GM23248 (cell line): Measurements from ENCODE around the gene TMEM17. TPM values are rescaled to one million over a fixed set of nuclear protein-coding genes. Genes with fewer than 3 reads are reported as not detected.

ENCODE experiments used
- DNase-seq: peaks from one replicate; pipeline ENCODE4 v3.0.0-alpha.2; 2015
- H2AFZ ChIP-seq: fragments of 200-600 bp; sonication (generic); 2 replicates; pipeline ENCODE4 v1.6.1; 2016; ENCODE audit warnings: antibody characterized with exemption
- H3F3A ChIP-seq: fragments of 200-600 bp; sonication (generic); 2 replicates; pipeline ENCODE4 v1.6.1; 2016; ENCODE audit warnings: mild to moderate bottlenecking, antibody characterized with exemption, mixed run types; ENCODE audit not compliant: insufficient read depth
- H3K27ac ChIP-seq: fragments of 200-600 bp; sonication (generic); 2 replicates; pipeline ENCODE4 v1.5.1; 2016; ENCODE audit warnings: mild to moderate bottlenecking
- H3K27me3 ChIP-seq: fragments of 200-600 bp; sonication (generic); replicated peaks from 2 replicates; pipeline ENCODE4 v1.6.1; 2016; ENCODE audit warnings: mild to moderate bottlenecking; ENCODE audit not compliant: insufficient read depth
- H3K36me3 ChIP-seq: fragments of 200-600 bp; sonication (generic); 2 replicates; pipeline ENCODE4 v1.6.1; 2016; ENCODE audit warnings: low read depth, mild to moderate bottlenecking
- H3K4me1 ChIP-seq: fragments of 200-600 bp; sonication (generic); 2 replicates; pipeline ENCODE4 v1.6.1; 2016; ENCODE audit warnings: mild to moderate bottlenecking; ENCODE audit not compliant: insufficient read depth
- H3K4me2 ChIP-seq: fragments of 200-600 bp; sonication (generic); one replicate; pipeline ENCODE4 v1.6.1; 2016; ENCODE audit warnings: mild to moderate bottlenecking; ENCODE audit not compliant: unreplicated experiment
- H3K4me3 ChIP-seq: fragments of 200-600 bp; sonication (generic); 2 replicates; pipeline ENCODE4 v1.5.1; 2016; ENCODE audit warnings: mild to moderate bottlenecking
- H3K79me2 ChIP-seq: fragments of 200-600 bp; sonication (generic); 2 replicates; pipeline ENCODE4 v1.6.1; 2016; ENCODE audit warnings: mild to moderate bottlenecking; ENCODE audit not compliant: insufficient read depth
- H3K9ac ChIP-seq: fragments of 200-600 bp; sonication (generic); 2 replicates; pipeline ENCODE4 v1.6.1; 2016; ENCODE audit warnings: mild to moderate bottlenecking
- H3K9me2 ChIP-seq: fragments of 200-600 bp; sonication (generic); 2 replicates; pipeline ENCODE4 v1.6.1; 2016; ENCODE audit warnings: mixed run types, mild to moderate bottlenecking, moderate library complexity; ENCODE audit not compliant: insufficient read depth
- H3K9me3 ChIP-seq: fragments of 200-600 bp; sonication (generic); one replicate; pipeline ENCODE4 v1.6.1; 2017; ENCODE audit warnings: low read depth
- H4K20me1 ChIP-seq: fragments of 200-600 bp; sonication (generic); 2 replicates; pipeline ENCODE4 v1.6.0; 2016; ENCODE audit not compliant: insufficient read depth
- EZH2 ChIP-seq: fragments of 200-600 bp; sonication (generic); IDR thresholded peaks from 2 replicates; pipeline ENCODE4 v1.6.1; 2018; ENCODE audit warnings: antibody characterized with exemption, mild to moderate bottlenecking; ENCODE audit not compliant: insufficient read depth, poor library complexity, severe bottlenecking
- EZH2phosphoT487 ChIP-seq: fragments of 200-600 bp; sonication (generic); IDR thresholded peaks from 2 replicates; pipeline ENCODE4 v1.6.1; 2018; ENCODE audit warnings: antibody characterized with exemption, moderate library complexity, mild to moderate bottlenecking, low read depth; ENCODE audit not compliant: insufficient read depth
- WGBS, 2 experiments: methylation state at CpG; one replicate each; pipeline ENCODE4 v1.1.6; 2015 to 2017; ENCODE audit warnings: low lambda C conversion rate in 2 of 2, low coverage in 1 of 2; ENCODE audit errors: missing lambda C conversion rate in 2 of 2; 5-methylcytosine and 5-hydroxymethylcytosine counted together
- in situ Hi-C: fragments of 300-500 bp; cut with MboI; formaldehyde crosslinking; loops from 2 replicates; pipeline ENCODE4 v1.15.0; 2020
- polyA plus RNA-seq: library from polyadenylated mRNA; unstranded; fragments of >200 nt; fragmentation: Nextera tagmentation; extraction: Ambion mirVana; gene quantifications from 2 replicates; pipeline ENCODE4 v1.2.1, GENCODE V29; 2016
- total RNA-seq: library from RNA; depleted of rRNA; stranded (reverse); fragments of >200 nt; shearing (Covaris generic); gene quantifications from 2 replicates; pipeline ENCODE4 v1.2.3, GENCODE V29; 2014

Gene TMEM17
- total and polyA plus RNA-seq, 2 experiments from 2014 or later: 3.7 to 5.7 TPM

DNA sequence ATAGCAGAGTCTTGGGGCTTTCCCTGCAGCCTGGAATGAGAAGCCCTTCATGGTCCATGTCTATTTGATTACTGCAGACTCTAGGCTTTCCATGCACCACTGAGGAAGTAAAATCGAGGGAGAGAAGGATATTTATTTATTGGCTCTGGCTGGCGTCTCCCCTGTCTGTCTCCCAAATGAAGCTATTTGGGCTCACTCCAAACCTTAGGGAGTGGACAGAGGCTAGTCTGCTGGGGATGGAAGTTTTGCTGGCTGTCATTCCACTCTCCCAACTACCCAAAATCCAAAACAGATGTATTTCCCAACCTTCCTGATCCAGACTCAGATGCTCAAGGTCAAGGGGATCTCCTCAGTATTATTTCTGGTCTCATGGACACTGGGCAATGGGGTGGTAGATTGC is 33.7 kb downstream of the TMEM17 start:
- Histone ChIP-seq H3K9me2 (no peaks in the 10 kb centered on the region), H3K4me1 (peaks cover 38% of the 10 kb centered on the region), H3K4me2 (no peak overlapping the region), H2AFZ (no peak overlapping the region), H3K27ac (no peak overlapping the region), H3K9ac (no peak overlapping the region), H4K20me1 (no peaks in the 10 kb centered on the region), H3K27me3 (no peaks in the 10 kb centered on the region), H3K36me3 (no peaks in the 10 kb centered on the region), H3F3A (peaks cover 14% of the 10 kb centered on the region; the same call in 1 of the 2 replicates), H3K79me2 (no peaks in the 10 kb centered on the region), H3K4me3 (no peak overlapping the region), H3K9me3 (no peaks in the 10 kb centered on the region)
- no peak for TF ChIP-seq EZH2
- TF ChIP-seq EZH2phosphoT487: no peak
- in situ Hi-C loops: no loop called here
- 3% methylated on average over 2 of the region's 2 CpGs for WGBS, 2 experiments
- peak; percentile 18 for DNase-seq

DNA sequence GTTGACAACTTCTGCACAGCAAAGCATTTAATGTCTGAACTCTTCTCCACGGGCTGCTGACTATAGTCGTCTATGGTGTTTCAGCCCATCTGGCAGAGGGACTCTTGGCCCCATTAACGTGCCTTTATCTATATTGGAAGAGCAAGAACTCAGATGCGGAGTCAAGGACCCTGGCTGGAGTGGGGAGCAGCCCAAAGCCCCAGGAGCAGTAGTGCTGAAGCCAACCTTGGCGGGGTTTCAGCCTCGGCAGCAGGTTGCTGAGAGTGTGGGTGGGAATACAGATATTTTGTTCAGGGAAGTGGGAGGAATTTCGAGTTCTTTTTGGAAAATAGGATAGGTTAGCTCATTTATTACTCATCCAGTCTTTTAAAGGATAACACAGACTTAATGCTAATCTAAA is 34.2 kb downstream of the TMEM17 start:
- no peaks in the 10 kb centered on the region for H3K36me3 ChIP-seq

DNA sequence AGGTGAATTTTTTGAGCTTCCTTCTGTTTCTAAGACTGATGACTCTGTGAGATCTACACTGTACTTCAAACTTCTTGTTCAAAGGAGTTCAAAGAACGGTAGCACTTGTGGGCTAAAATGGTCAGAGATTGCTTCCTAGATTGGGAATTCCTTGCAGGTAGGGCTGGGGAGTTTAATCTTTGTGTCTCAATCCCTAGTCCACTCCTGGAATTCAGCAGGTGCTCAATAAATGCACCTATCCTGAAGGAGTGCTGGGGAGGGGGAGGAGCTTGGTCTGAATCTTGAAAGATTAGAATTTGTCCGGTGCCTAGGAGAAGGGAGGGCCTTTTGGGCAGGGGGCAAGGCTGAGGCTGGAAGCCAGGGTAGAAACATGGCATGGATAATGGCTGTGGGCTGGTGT is 34.6 kb downstream of the TMEM17 start:
- Histone ChIP-seq H4K20me1 (no peaks in the 10 kb centered on the region), H3K36me3 (no peaks in the 10 kb centered on the region), H3K9me2 (no peaks in the 10 kb centered on the region), H3K9me3 (no peaks in the 10 kb centered on the region), H3K4me1 (peaks cover 40% of the 10 kb centered on the region), H3K79me2 (no peaks in the 10 kb centered on the region), H2AFZ (peak overlapping the region; percentile 47; the same call in 1 of the 2 replicates), H3K27ac (no peak overlapping the region), H3K9ac (no peak overlapping the region), H3K4me3 (no peak overlapping the region), H3F3A (peaks cover 14% of the 10 kb centered on the region; the same call in 1 of the 2 replicates), H3K27me3 (no peaks in the 10 kb centered on the region), H3K4me2 (peak overlapping the region; percentile 54)
- TF ChIP-seq EZH2phosphoT487 (no peak), EZH2 (no peak)
- WGBS, 2 experiments: 38 to 39% methylated on average over 2 of the region's 2 CpGs
- DNase-seq: no peak
- in situ Hi-C loops: no loop called here

More for the DNA sequence above, 34.2 kb downstream of the TMEM17 start:
- Histone ChIP-seq H3K9me3 (no peaks in the 10 kb centered on the region), H3K79me2 (no peaks in the 10 kb centered on the region), H3F3A (peaks cover 14% of the 10 kb centered on the region; the same call in 1 of the 2 replicates), H3K27me3 (no peaks in the 10 kb centered on the region), H4K20me1 (no peaks in the 10 kb centered on the region), H3K4me1 (peaks cover 40% of the 10 kb centered on the region), H3K9ac (no peak overlapping the region), H3K27ac (no peak overlapping the region), H2AFZ (peak overlapping the region; percentile 47; the same call in 1 of the 2 replicates), H3K4me3 (no peak overlapping the region), H3K4me2 (peak overlapping the region; percentile 54), H3K9me2 (no peaks in the 10 kb centered on the region)
- peak; percentile 36 for DNase-seq
- in situ Hi-C loops: no loop called here
- TF ChIP-seq EZH2 (no peak), EZH2phosphoT487 (no peak)
- 8 to 13% methylated on average over 7 of the region's 7 CpGs for WGBS, 2 experiments

DNA sequence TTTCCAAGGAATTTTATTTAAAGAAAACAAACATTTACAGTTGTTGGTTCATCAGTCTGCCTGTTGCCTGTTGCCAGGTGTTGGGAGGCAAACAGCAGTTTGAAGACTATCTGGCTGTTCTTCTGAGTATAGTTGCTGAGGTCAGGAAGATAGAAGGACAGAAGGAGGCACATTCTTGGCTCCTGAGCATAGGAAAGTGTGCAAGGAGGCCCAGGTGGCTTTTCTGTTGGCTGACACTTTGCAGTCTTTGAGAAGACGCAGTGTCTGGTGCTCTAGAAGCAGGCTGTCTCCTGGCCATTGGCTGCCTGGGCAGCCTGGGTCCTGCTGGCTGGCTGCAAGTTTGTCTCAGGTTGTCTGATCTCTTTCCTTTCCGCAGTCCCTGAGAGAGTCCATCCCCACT is 36.4 kb downstream of the TMEM17 start:
- Histone ChIP-seq H3K79me2 (no peaks in the 10 kb centered on the region), H3K9me2 (no peaks in the 10 kb centered on the region), H3F3A (peaks cover 13% of the 10 kb centered on the region; the same call in 1 of the 2 replicates), H4K20me1 (no peaks in the 10 kb centered on the region), H3K4me3 (no peak overlapping the region), H2AFZ (no peak overlapping the region), H3K36me3 (no peaks in the 10 kb centered on the region), H3K9me3 (no peaks in the 10 kb centered on the region), H3K9ac (no peak overlapping the region), H3K27me3 (no peaks in the 10 kb centered on the region), H3K4me1 (peaks cover 22% of the 10 kb centered on the region), H3K27ac (no peak overlapping the region), H3K4me2 (no peak overlapping the region)
- WGBS, 2 experiments: 94 to 100% methylated on average over 2 of the region's 2 CpGs
- no peak for DNase-seq
- no peak for TF ChIP-seq EZH2
- TF ChIP-seq EZH2phosphoT487: no peak
- in situ Hi-C loops: no loop called here

DNA sequence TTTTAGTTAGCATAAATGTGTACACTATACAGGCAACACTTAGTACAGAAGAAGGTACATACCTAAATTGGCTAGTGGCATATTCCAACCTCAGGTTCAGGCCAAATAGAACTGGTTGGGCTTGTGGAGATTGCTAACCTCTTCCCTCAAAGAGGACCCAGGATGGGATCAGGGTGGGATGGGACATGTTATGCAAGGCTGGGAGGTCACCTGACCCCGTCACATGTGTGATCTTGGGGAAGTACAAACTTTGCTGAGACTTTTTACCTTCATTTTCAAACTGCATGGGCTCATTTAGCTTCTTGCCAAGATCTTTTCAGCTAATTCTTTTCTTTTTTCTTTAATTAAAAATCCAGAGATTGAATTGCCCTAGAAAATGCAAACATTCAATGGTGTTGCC is 36.9 kb downstream of the TMEM17 start:
- no peak overlapping the region for H3K4me3 ChIP-seq
- H3K9ac ChIP-seq: no peak overlapping the region
- 95 to 100% methylated on average over 1 of the region's 1 CpG for WGBS, 2 experiments
- no peaks in the 10 kb centered on the region for H3K36me3 ChIP-seq
- H3K27me3 ChIP-seq: no peaks in the 10 kb centered on the region
- no peak for DNase-seq
- no peaks in the 10 kb centered on the region for H3K9me3 ChIP-seq
- no peak overlapping the region for H3K27ac ChIP-seq
- no peak overlapping the region for H3K4me2 ChIP-seq
- TF ChIP-seq EZH2 (no peak), EZH2phosphoT487 (no peak)
- H2AFZ ChIP-seq: no peak overlapping the region
- H3F3A ChIP-seq: peaks cover 11% of the 10 kb centered on the region; the same call in 1 of the 2 replicates
- in situ Hi-C loops: no loop called here
- H3K79me2 ChIP-seq: no peaks in the 10 kb centered on the region
- no peaks in the 10 kb centered on the region for H3K9me2 ChIP-seq
- H3K4me1 ChIP-seq: peaks cover 22% of the 10 kb centered on the region
- H4K20me1 ChIP-seq: no peaks in the 10 kb centered on the region
